ENCODE measurements around the gene RIPOR3. TPM values are rescaled to one million over a fixed set of nuclear protein-coding genes. Genes with fewer than 3 reads are reported as not detected.

The RIPOR3 gene
- polyA plus RNA-seq, 1 donor from 2014 or later: 3.3 TPM

- H3K27me3 Mint-ChIP-seq: no peaks in the 10 kb centered on the region
- H3K4me1 Mint-ChIP-seq: peaks cover 25 to 50% (median 50%) of the 10 kb centered on the region in 3 donors
- H3K27ac Mint-ChIP-seq: peak overlapping the region; percentile 57 to 80 (median 58)
- peaks cover 10% of the 10 kb centered on the region for H3K36me3 Mint-ChIP-seq
- H3K4me3 Mint-ChIP-seq: peak overlapping the region in 1 of 4 donors; percentile 28
- H3K9me3 Mint-ChIP-seq: no peaks in the 10 kb centered on the region
Observed at GRCh38 chr20:50565383-50565782, 126.0 kb downstream of the RIPOR3 start.

GRCh38 chr20:50563133-50563944 lies 128.0 kb downstream of the RIPOR3 start:
- Mint-ChIP-seq H3K4me3 (peak overlapping the region in 1 of 4 donors; percentile 45), H3K9me3 (no peaks in the 10 kb centered on the region), H3K27ac (peak overlapping the region in 1 of 3 donors; percentile 39)

GRCh38 chr20:50562262-50562701 lies 129.1 kb downstream of the RIPOR3 start:
- Mint-ChIP-seq H3K9me3 (no peaks in the 10 kb centered on the region), H3K4me3 (no peak overlapping the region), H3K36me3 (peaks cover 15% of the 10 kb centered on the region), H3K27me3 (no peaks in the 10 kb centered on the region), H3K4me1 (peaks cover 32 to 53% (median 47%) of the 10 kb centered on the region in 3 donors), H3K27ac (peak overlapping the region in 1 of 3 donors; percentile 83)

More at GRCh38 chr20:50563133-50563944, 128.0 kb downstream of the RIPOR3 start:
- Mint-ChIP-seq H3K4me1 (peaks cover 28 to 53% (median 48%) of the 10 kb centered on the region in 3 donors), H3K36me3 (peaks cover 16% of the 10 kb centered on the region), H3K27me3 (no peaks in the 10 kb centered on the region)

- peak overlapping the region; percentile 39 to 93 (median 61) for H3K27ac Mint-ChIP-seq
- H3K36me3 Mint-ChIP-seq: peaks cover 16% of the 10 kb centered on the region
- H3K4me3 Mint-ChIP-seq: peak overlapping the region in 2 of 4 donors; percentile 46 to 67
- H3K9me3 Mint-ChIP-seq: no peaks in the 10 kb centered on the region
- H3K27me3 Mint-ChIP-seq: no peaks in the 10 kb centered on the region
- H3K4me1 Mint-ChIP-seq: peaks cover 35 to 53% (median 47%) of the 10 kb centered on the region in 3 donors
Observed at GRCh38 chr20:50561379-50562078, 129.8 kb downstream of the RIPOR3 start.

- no peaks in the 10 kb centered on the region for H3K27me3 Mint-ChIP-seq
- peaks cover 16% of the 10 kb centered on the region for H3K36me3 Mint-ChIP-seq
- no peaks in the 10 kb centered on the region for H3K9me3 Mint-ChIP-seq
- H3K4me3 Mint-ChIP-seq: peak overlapping the region in 2 of 4 donors; percentile 25 to 67
- H3K27ac Mint-ChIP-seq: peak overlapping the region; percentile 39 to 93 (median 61)
- peaks cover 40 to 53% (median 49%) of the 10 kb centered on the region in 3 donors for H3K4me1 Mint-ChIP-seq
Observed at GRCh38 chr20:50560867-50561266, 130.5 kb downstream of the RIPOR3 start.

- H3K27me3 Mint-ChIP-seq: no peaks in the 10 kb centered on the region
- H3K36me3 Mint-ChIP-seq: peaks cover 16% of the 10 kb centered on the region
- H3K4me1 Mint-ChIP-seq: peaks cover 41 to 51% (median 45%) of the 10 kb centered on the region in 3 donors
- H3K4me3 Mint-ChIP-seq: peak overlapping the region in 3 of 4 donors; percentile 30 to 78 (median 52)
- peak overlapping the region in 2 of 3 donors; percentile 0 to 49 for H3K27ac Mint-ChIP-seq
- no peaks in the 10 kb centered on the region for H3K9me3 Mint-ChIP-seq
Observed at GRCh38 chr20:50559856-50560638, 131.3 kb downstream of the RIPOR3 start.

- Mint-ChIP-seq H3K27ac (peak overlapping the region; percentile 0 to 49 (median 35)), H3K9me3 (no peaks in the 10 kb centered on the region), H3K36me3 (peaks cover 16% of the 10 kb centered on the region), H3K27me3 (no peaks in the 10 kb centered on the region), H3K4me3 (peak overlapping the region in 2 of 4 donors; percentile 52 to 78), H3K4me1 (peaks cover 38 to 47% (median 41%) of the 10 kb centered on the region in 3 donors)
Observed at GRCh38 chr20:50559149-50559548, 132.2 kb downstream of the RIPOR3 start.

- Mint-ChIP-seq H3K4me3 (no peak overlapping the region), H3K9me3 (no peaks in the 10 kb centered on the region), H3K4me1 (peaks cover 38 to 47% (median 41%) of the 10 kb centered on the region in 3 donors), H3K36me3 (peaks cover 16% of the 10 kb centered on the region), H3K27me3 (no peaks in the 10 kb centered on the region), H3K27ac (peak overlapping the region in 1 of 3 donors; percentile 29)
Observed at GRCh38 chr20:50558483-50558925, 132.8 kb downstream of the RIPOR3 start.

GRCh38 chr20:50557549-50558134 lies 133.7 kb downstream of the RIPOR3 start:
- Mint-ChIP-seq H3K27ac (no peak overlapping the region), H3K4me3 (no peak overlapping the region), H3K27me3 (no peaks in the 10 kb centered on the region), H3K9me3 (no peaks in the 10 kb centered on the region), H3K4me1 (peaks cover 33 to 44% (median 38%) of the 10 kb centered on the region in 3 donors), H3K36me3 (peaks cover 11% of the 10 kb centered on the region)

GRCh38 chr20:50555662-50556061 lies 135.7 kb downstream of the RIPOR3 start:
- no peaks in the 10 kb centered on the region for H3K27me3 Mint-ChIP-seq
- peaks cover 8% of the 10 kb centered on the region for H3K36me3 Mint-ChIP-seq
- H3K4me3 Mint-ChIP-seq: no peak overlapping the region

GRCh38 chr20:50554694-50555579 lies 136.4 kb downstream of the RIPOR3 start:
- Mint-ChIP-seq H3K27me3 (peaks cover 2% of the 10 kb centered on the region), H3K4me1 (peaks cover 38% of the 10 kb centered on the region in 3 donors), H3K36me3 (peaks cover 8% of the 10 kb centered on the region), H3K4me3 (no peak overlapping the region), H3K27ac (no peak overlapping the region), H3K9me3 (no peaks in the 10 kb centered on the region)

More at GRCh38 chr20:50555662-50556061, 135.7 kb downstream of the RIPOR3 start:
- no peaks in the 10 kb centered on the region for H3K9me3 Mint-ChIP-seq
- H3K27ac Mint-ChIP-seq: peak overlapping the region in 1 of 3 donors; percentile 53
- H3K4me1 Mint-ChIP-seq: peaks cover 30 to 33% (median 31%) of the 10 kb centered on the region in 3 donors

GRCh38 chr20:50552979-50553378 lies 138.4 kb downstream of the RIPOR3 start:
- peaks cover 36 to 40% (median 38%) of the 10 kb centered on the region in 3 donors for H3K4me1 Mint-ChIP-seq
- H3K27me3 Mint-ChIP-seq: peaks cover 2% of the 10 kb centered on the region
- H3K36me3 Mint-ChIP-seq: peaks cover 2% of the 10 kb centered on the region
- H3K27ac Mint-ChIP-seq: no peak overlapping the region
- no peaks in the 10 kb centered on the region for H3K9me3 Mint-ChIP-seq
- H3K4me3 Mint-ChIP-seq: no peak overlapping the region

GRCh38 chr20:50551288-50551687 lies 140.1 kb downstream of the RIPOR3 start:
- Mint-ChIP-seq H3K27ac (peak overlapping the region in 2 of 3 donors; percentile 0 to 67), H3K9me3 (no peaks in the 10 kb centered on the region), H3K4me1 (peaks cover 39 to 45% (median 45%) of the 10 kb centered on the region in 3 donors), H3K27me3 (peaks cover 2% of the 10 kb centered on the region), H3K4me3 (peak overlapping the region in 1 of 4 donors; percentile 81), H3K36me3 (peaks cover 3% of the 10 kb centered on the region)
